Gastrocnemius medialis (tissue), 4 donors: ENCODE data around the gene TLCD4.

ENCODE experiments used
- POLR2A ChIP-seq, 2 donors: fragments of 450-650 bp; IDR thresholded peaks; one replicate each; pipeline ENCODE4 v1.6.1; 2017; ENCODE audit warnings: antibody characterized with exemption in 2 of 2, mild to moderate bottlenecking in 2 of 2, moderate library complexity in 2 of 2
- TF ChIP-seq, protein P1 (sequence below), 5 experiments: fragments of 450-650 bp in 3 of 5; fragments of 200-600 bp in 2 of 5; sonication (generic) in 2 of 5; IDR thresholded peaks in 4 of 5; conservative IDR thresholded peaks in 1 of 5; 1 replicate in 4 of 5; 2 replicates in 1 of 5; pipeline ENCODE4 v1.5.1; 2016 to 2019; ENCODE audit warnings: antibody characterized with exemption in 5 of 5, mild to moderate bottlenecking in 3 of 5, moderate library complexity in 3 of 5

DNA sequence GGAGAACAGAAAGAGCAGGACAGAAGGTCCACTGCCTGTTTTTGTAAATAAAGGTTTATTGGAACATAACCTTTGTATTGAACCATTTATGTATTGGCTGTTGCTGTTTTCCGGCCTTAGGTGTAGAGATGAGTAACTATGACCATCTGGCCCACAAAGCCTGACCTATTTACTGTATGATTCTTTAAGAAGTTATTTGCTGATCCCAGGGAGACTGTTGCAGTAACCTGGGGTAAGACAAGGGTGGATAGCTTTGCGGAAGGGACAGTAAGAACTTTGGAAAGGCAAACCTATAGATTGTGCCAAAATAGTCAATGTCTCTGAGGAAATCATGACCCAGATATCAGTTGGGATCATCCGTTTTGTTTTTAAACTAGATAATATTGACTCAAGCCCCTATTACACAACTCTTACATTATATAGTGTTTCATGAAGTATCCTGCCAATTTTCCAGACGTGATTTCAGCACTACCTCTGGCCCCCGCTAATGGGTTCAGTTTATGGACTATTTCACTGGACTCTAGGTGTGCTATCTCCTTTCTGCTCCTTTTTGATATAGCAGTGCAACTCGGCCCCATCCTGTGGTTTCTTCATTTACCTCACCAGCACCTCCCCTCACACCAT is 20.8 kb upstream of the TLCD4 start:
- no peak for TF ChIP-seq POLR2A (IDR thresholded peaks at IDR 0.05)
- TF ChIP-seq, protein P1, sequence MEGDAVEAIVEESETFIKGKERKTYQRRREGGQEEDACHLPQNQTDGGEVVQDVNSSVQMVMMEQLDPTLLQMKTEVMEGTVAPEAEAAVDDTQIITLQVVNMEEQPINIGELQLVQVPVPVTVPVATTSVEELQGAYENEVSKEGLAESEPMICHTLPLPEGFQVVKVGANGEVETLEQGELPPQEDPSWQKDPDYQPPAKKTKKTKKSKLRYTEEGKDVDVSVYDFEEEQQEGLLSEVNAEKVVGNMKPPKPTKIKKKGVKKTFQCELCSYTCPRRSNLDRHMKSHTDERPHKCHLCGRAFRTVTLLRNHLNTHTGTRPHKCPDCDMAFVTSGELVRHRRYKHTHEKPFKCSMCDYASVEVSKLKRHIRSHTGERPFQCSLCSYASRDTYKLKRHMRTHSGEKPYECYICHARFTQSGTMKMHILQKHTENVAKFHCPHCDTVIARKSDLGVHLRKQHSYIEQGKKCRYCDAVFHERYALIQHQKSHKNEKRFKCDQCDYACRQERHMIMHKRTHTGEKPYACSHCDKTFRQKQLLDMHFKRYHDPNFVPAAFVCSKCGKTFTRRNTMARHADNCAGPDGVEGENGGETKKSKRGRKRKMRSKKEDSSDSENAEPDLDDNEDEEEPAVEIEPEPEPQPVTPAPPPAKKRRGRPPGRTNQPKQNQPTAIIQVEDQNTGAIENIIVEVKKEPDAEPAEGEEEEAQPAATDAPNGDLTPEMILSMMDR (IDR thresholded peaks at IDR 0.05 in 4 of 5, conservative IDR thresholded peaks at IDR 0.05 in 1 of 5), result no peak
